Epidermal melanocyte (primary cell): ENCODE measurements around the gene AIP.

Source experiments
- DNase-seq: peaks from one replicate; pipeline ENCODE4 v3.0.0; 2011; ENCODE audit warnings: low spot score; ENCODE audit not compliant: insufficient read length

AIP gene

GRCh38 chr11:67525275-67525976 lies 42.6 kb downstream of the AIP start:
- no peak for DNase-seq

- DNase-seq = no peak
Observed at GRCh38 chr11:67528376-67528775, 45.5 kb downstream of the AIP start.

- no peak for DNase-seq
Observed at GRCh38 chr11:67530282-67530592, 47.4 kb downstream of the AIP start.

- DNase-seq = no peak
Observed at GRCh38 chr11:67532889-67533288, 50.1 kb downstream of the AIP start.

GRCh38 chr11:67534070-67534679 lies 51.3 kb downstream of the AIP start:
- DNase-seq = no peak

GRCh38 chr11:67535561-67535960 lies 52.7 kb downstream of the AIP start:
- no peak for DNase-seq

- no peak for DNase-seq
Observed at GRCh38 chr11:67538306-67538705, 55.5 kb downstream of the AIP start.

- no peak for DNase-seq
Observed at GRCh38 chr11:67538823-67539505, 56.1 kb downstream of the AIP start.

GRCh38 chr11:67539550-67539949 lies 56.7 kb downstream of the AIP start:
- DNase-seq = no peak
